Measurements from ENCODE around the gene EYA4. TPM values are rescaled to one million over a fixed set of nuclear protein-coding genes. Genes with fewer than 3 reads are reported as not detected.

EYA4 gene
- polyA plus RNA-seq, 4 donors, result 0.03 to 0.22 (median 0.22) TPM; not detected in 1

DNA sequence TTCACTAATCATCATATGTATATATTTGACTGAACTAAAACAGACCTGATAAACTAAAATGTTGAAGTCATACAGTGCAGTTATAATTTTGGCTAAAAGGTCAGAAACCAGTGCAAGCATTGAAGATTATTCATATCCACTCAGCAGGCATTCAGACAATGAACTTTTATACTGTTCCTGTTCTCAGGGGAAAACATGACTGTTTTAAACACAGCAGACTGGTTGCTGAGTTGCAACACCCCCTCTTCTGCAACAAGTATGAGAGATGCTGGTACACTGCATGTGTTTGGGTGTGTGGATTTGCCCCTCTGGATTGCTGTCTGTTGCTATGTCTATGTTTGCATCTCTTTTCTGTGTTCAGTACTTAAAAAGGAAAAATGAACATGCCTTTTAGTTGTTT lies 206.8 kb downstream of the EYA4 start:
- no peak for FAIRE-seq
- no peak for DNase-seq
- Histone ChIP-seq H3K4me3 (ENCODE audit: low read depth in 1 of 3, low read length in 3 of 3) (no peak overlapping the region), H3K4me1 (ENCODE audit: control insufficient read depth in 3 of 3, insufficient read depth in 2 of 3, low read depth in 1 of 3, low read length in 2 of 3) (no peaks in the 10 kb centered on the region), H3K36me3 (ENCODE audit: control insufficient read depth in 3 of 3, insufficient read depth in 2 of 3, low read depth in 1 of 3, low read length in 3 of 3) (no peaks in the 10 kb centered on the region), H3K27ac (ENCODE audit: low read depth in 1 of 3, low read length in 2 of 3) (no peak overlapping the region), H3K9me3 (ENCODE audit: control insufficient read depth in 2 of 2, insufficient read depth in 1 of 2, low read depth in 1 of 2, low read length in 1 of 2) (no peaks in the 10 kb centered on the region), H3K27me3 (ENCODE audit: control insufficient read depth in 3 of 3, insufficient read depth in 3 of 3, low read length in 3 of 3) (no peaks in the 10 kb centered on the region)

DNA sequence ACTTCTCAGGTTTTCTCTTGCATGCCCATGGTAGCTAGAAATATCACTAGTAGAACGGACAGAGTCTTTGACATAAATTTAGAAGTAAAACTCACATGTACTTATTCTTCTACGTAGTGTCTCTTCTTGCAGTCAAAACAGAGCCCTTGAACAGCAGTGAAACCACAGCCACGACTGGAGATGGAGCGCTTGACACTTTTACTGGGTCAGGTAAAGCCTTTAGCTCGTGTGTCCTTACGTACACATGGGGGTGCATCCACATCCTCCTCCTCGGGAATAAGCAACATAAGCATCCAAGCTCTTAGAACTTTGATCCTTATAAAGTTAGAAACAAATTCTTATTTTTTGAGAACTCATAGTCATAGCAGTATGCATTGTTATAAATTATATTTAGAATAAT lies 215.3 kb downstream of the EYA4 start:
- no peak overlapping the region for H3K4me3 ChIP-seq (ENCODE audit: low read depth in 1 of 3, low read length in 3 of 3)
- no peaks in the 10 kb centered on the region for H3K27me3 ChIP-seq (ENCODE audit: control insufficient read depth in 3 of 3, insufficient read depth in 3 of 3, low read length in 3 of 3)
- no peak overlapping the region for H3K27ac ChIP-seq (ENCODE audit: low read depth in 1 of 3, low read length in 2 of 3)
- no peaks in the 10 kb centered on the region for H3K4me1 ChIP-seq (ENCODE audit: control insufficient read depth in 3 of 3, insufficient read depth in 2 of 3, low read depth in 1 of 3, low read length in 2 of 3)
- no peaks in the 10 kb centered on the region for H3K9me3 ChIP-seq (ENCODE audit: control insufficient read depth in 2 of 2, insufficient read depth in 1 of 2, low read depth in 1 of 2, low read length in 1 of 2)
- FAIRE-seq (no peak), DNase-seq (no peak)
- WGBS, 3 donors, result 60 to 67% (median 66%) methylated on average over 7 of the region's 7 CpGs
- H3K36me3 ChIP-seq (ENCODE audit: control insufficient read depth in 3 of 3, insufficient read depth in 2 of 3, low read depth in 1 of 3, low read length in 3 of 3), result no peaks in the 10 kb centered on the region

DNA sequence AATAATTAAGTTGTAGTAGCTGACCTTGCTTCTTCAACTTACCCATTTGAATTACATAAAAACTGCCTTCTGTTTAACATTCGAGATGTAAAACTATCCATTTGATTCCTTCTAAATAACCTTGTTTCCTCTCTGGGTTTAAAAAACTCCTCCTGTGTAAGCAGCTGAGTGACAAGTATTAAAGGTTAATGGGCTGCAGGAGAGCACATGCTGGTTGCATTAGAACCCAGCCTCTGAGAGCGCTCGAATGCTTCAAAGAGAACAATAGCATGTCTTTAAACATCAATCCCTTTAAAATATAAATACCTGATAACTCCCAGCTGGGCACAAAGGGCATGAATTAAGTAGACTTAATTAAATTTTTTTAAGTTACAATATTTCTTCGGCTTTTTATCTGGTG lies 215.8 kb downstream of the EYA4 start:
- no peak for FAIRE-seq

GRCh38 chr6:133460101-133460500 lies 218.9 kb downstream of the EYA4 start:
- Histone ChIP-seq H3K9me3 (ENCODE audit: control insufficient read depth in 2 of 2, insufficient read depth in 1 of 2, low read depth in 1 of 2, low read length in 1 of 2) (no peaks in the 10 kb centered on the region), H3K4me3 (ENCODE audit: low read depth in 1 of 3, low read length in 3 of 3) (no peak overlapping the region), H3K27ac (ENCODE audit: low read depth in 1 of 3, low read length in 2 of 3) (no peak overlapping the region), H3K27me3 (ENCODE audit: control insufficient read depth in 3 of 3, insufficient read depth in 3 of 3, low read length in 3 of 3) (no peaks in the 10 kb centered on the region), H3K36me3 (ENCODE audit: control insufficient read depth in 3 of 3, insufficient read depth in 2 of 3, low read depth in 1 of 3, low read length in 3 of 3) (no peaks in the 10 kb centered on the region), H3K4me1 (ENCODE audit: control insufficient read depth in 3 of 3, insufficient read depth in 2 of 3, low read depth in 1 of 3, low read length in 2 of 3) (no peaks in the 10 kb centered on the region)
- 57 to 67% (median 64%) methylated on average over 2 of the region's 2 CpGs for WGBS, 3 donors
- DNase-seq (no peak), FAIRE-seq (no peak)

More for the DNA sequence above, 215.8 kb downstream of the EYA4 start:
- 63 to 73% (median 65%) methylated on average over 4 of the region's 4 CpGs for WGBS, 3 donors
- H3K27me3 ChIP-seq (ENCODE audit: control insufficient read depth in 3 of 3, insufficient read depth in 3 of 3, low read length in 3 of 3), result no peaks in the 10 kb centered on the region
- H3K4me1 ChIP-seq (ENCODE audit: control insufficient read depth in 3 of 3, insufficient read depth in 2 of 3, low read depth in 1 of 3, low read length in 2 of 3), result no peaks in the 10 kb centered on the region
- no peaks in the 10 kb centered on the region for H3K36me3 ChIP-seq (ENCODE audit: control insufficient read depth in 3 of 3, insufficient read depth in 2 of 3, low read depth in 1 of 3, low read length in 3 of 3)
- H3K27ac ChIP-seq (ENCODE audit: low read depth in 1 of 3, low read length in 2 of 3), result no peak overlapping the region
- no peaks in the 10 kb centered on the region for H3K9me3 ChIP-seq (ENCODE audit: control insufficient read depth in 2 of 2, insufficient read depth in 1 of 2, low read depth in 1 of 2, low read length in 1 of 2)
- H3K4me3 ChIP-seq (ENCODE audit: low read depth in 1 of 3, low read length in 3 of 3), result no peak overlapping the region
- no peak for DNase-seq

DNA sequence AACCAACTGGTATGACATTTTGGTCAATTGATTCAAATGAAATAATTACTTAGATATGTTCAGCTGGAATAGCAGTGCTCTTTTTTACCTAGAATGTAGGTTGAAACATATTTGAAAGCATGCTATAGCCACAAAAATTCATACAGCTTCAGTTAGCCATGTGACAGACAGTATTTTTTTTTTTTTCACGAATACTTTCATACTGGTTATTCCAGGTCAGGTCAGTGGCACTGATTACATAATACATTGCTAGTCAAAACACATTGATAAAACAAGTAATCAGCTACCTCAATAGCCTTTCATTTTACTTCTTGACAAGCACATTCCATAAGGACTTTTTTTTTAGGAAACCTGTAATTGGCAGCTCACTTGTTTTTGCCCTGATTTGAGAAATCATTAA lies 222.6 kb downstream of the EYA4 start:
- no peaks in the 10 kb centered on the region for H3K4me1 ChIP-seq (ENCODE audit: control insufficient read depth in 3 of 3, insufficient read depth in 2 of 3, low read depth in 1 of 3, low read length in 2 of 3)
- no peak overlapping the region for H3K27ac ChIP-seq (ENCODE audit: low read depth in 1 of 3, low read length in 2 of 3)
- no peak overlapping the region for H3K4me3 ChIP-seq (ENCODE audit: low read depth in 1 of 3, low read length in 3 of 3)
- DNase-seq (no peak), FAIRE-seq (no peak)
- no peaks in the 10 kb centered on the region for H3K27me3 ChIP-seq (ENCODE audit: control insufficient read depth in 3 of 3, insufficient read depth in 3 of 3, low read length in 3 of 3)
- H3K9me3 ChIP-seq (ENCODE audit: control insufficient read depth in 2 of 2, insufficient read depth in 1 of 2, low read depth in 1 of 2, low read length in 1 of 2), result no peaks in the 10 kb centered on the region
- whole genome bisulfite sequencing, 3 donors, result 19 to 59% (median 22%) methylated on average over 1 of the region's 1 CpG
- H3K36me3 ChIP-seq (ENCODE audit: control insufficient read depth in 3 of 3, insufficient read depth in 2 of 3, low read depth in 1 of 3, low read length in 3 of 3), result no peaks in the 10 kb centered on the region

DNA sequence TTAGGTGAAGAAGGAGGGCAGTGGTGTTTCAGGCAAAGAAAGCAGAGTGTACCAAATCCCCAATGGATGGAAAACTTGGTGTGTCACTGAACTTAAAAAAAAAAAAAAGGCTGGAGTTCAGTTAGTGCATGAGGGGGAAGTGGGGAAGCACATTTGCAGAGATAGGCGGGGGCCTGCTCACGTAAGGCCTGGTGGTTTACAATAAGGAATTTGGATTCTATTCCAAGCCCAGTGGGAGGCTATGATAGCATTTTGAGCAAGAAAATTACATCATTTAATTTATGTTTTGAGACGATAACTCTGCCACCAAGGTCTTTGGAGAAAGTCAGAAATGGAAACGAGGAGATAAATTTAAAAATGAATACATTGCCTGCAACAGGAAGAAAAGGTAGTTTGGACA lies 225.5 kb downstream of the EYA4 start:
- Histone ChIP-seq H3K9me3 (ENCODE audit: control insufficient read depth in 2 of 2, insufficient read depth in 1 of 2, low read depth in 1 of 2, low read length in 1 of 2) (no peaks in the 10 kb centered on the region), H3K27me3 (ENCODE audit: control insufficient read depth in 3 of 3, insufficient read depth in 3 of 3, low read length in 3 of 3) (no peaks in the 10 kb centered on the region), H3K36me3 (ENCODE audit: control insufficient read depth in 3 of 3, insufficient read depth in 2 of 3, low read depth in 1 of 3, low read length in 3 of 3) (no peaks in the 10 kb centered on the region), H3K4me3 (ENCODE audit: low read depth in 1 of 3, low read length in 3 of 3) (no peak overlapping the region), H3K27ac (ENCODE audit: low read depth in 1 of 3, low read length in 2 of 3) (no peak overlapping the region), H3K4me1 (ENCODE audit: control insufficient read depth in 3 of 3, insufficient read depth in 2 of 3, low read depth in 1 of 3, low read length in 2 of 3) (no peaks in the 10 kb centered on the region)
- WGBS, 3 donors, result 67 to 81% (median 77%) methylated on average over 4 of the region's 4 CpGs
- FAIRE-seq (no peak), DNase-seq (no peak)

DNA sequence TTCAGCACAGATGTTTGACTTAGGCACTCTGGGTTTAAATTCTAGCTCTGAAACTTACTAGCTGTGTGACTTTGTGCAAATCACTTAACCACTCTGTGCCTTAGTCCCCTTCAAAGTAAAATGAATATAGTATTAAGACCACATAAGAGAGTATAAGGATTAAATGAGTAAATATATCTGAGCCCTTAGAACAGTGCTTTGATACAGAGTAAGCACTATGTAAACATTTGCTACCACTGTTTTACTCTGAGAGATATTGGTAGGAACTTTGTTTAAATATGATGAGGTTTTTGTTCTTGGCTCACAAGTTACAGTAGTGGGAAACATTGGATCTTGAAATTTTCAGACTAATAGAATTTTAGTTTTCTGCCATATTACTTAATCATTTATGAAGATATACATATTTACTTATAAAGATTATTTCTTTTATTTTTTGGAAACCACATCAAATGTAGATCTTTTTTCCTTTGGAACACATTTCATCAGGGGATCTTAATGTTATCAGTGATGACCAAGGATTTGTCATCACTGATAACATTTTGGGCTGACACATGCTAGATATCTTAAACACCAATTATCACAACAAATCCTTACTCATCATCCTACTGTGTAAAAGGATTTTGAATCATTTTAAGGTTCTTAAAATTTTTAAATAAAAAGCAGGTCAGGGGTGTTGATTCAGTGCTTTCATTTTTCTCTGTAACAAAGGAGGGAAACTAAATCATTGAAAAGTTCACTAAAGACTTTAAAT lies 226.2 kb downstream of the EYA4 start:
- H3K27ac ChIP-seq (ENCODE audit: low read depth in 1 of 3, low read length in 2 of 3), result no peak overlapping the region
- H3K4me1 ChIP-seq (ENCODE audit: control insufficient read depth in 3 of 3, insufficient read depth in 2 of 3, low read depth in 1 of 3, low read length in 2 of 3), result no peaks in the 10 kb centered on the region
- FAIRE-seq, result no peak
- DNase-seq, result no peak
- no peaks in the 10 kb centered on the region for H3K36me3 ChIP-seq (ENCODE audit: control insufficient read depth in 3 of 3, insufficient read depth in 2 of 3, low read depth in 1 of 3, low read length in 3 of 3)
- no peak overlapping the region for H3K4me3 ChIP-seq (ENCODE audit: low read depth in 1 of 3, low read length in 3 of 3)
- no peaks in the 10 kb centered on the region for H3K27me3 ChIP-seq (ENCODE audit: control insufficient read depth in 3 of 3, insufficient read depth in 3 of 3, low read length in 3 of 3)
- no peaks in the 10 kb centered on the region for H3K9me3 ChIP-seq (ENCODE audit: control insufficient read depth in 2 of 2, insufficient read depth in 1 of 2, low read depth in 1 of 2, low read length in 1 of 2)

- FAIRE-seq (no peak), DNase-seq (no peak)
- Histone ChIP-seq H3K4me3 (ENCODE audit: low read depth in 1 of 3, low read length in 3 of 3) (no peak overlapping the region), H3K27me3 (ENCODE audit: control insufficient read depth in 3 of 3, insufficient read depth in 3 of 3, low read length in 3 of 3) (no peaks in the 10 kb centered on the region), H3K36me3 (ENCODE audit: control insufficient read depth in 3 of 3, insufficient read depth in 2 of 3, low read depth in 1 of 3, low read length in 3 of 3) (no peaks in the 10 kb centered on the region), H3K4me1 (ENCODE audit: control insufficient read depth in 3 of 3, insufficient read depth in 2 of 3, low read depth in 1 of 3, low read length in 2 of 3) (no peaks in the 10 kb centered on the region), H3K27ac (ENCODE audit: low read depth in 1 of 3, low read length in 2 of 3) (no peak overlapping the region), H3K9me3 (ENCODE audit: control insufficient read depth in 2 of 2, insufficient read depth in 1 of 2, low read depth in 1 of 2, low read length in 1 of 2) (no peaks in the 10 kb centered on the region)
- 58 to 76% (median 74%) methylated on average over 2 of the region's 2 CpGs for WGBS, 3 donors
These were observed 226.8 kb downstream of the EYA4 start for GRCh38 chr6:133467982-133468380.

DNA sequence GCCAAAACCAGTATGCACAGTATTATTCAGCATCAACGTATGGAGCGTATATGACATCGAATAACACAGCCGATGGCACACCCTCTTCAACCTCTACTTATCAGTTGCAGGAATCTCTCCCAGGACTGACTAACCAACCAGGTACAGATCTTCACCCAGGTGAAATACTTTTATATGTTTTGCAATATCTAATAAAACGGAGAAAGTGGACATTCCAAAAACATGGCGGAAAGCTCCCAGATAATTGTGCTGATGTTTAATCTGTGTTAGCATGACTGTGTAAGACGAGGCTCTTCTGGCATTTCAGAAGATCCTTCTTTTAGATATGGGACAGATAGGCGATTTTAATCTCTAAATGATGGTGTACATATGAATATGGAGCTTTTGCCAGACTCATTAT lies 227.4 kb downstream of the EYA4 start:
- no peaks in the 10 kb centered on the region for H3K27me3 ChIP-seq (ENCODE audit: control insufficient read depth in 3 of 3, insufficient read depth in 3 of 3, low read length in 3 of 3)
- DNase-seq (no peak), FAIRE-seq (no peak)
- no peaks in the 10 kb centered on the region for H3K4me1 ChIP-seq (ENCODE audit: control insufficient read depth in 3 of 3, insufficient read depth in 2 of 3, low read depth in 1 of 3, low read length in 2 of 3)
- 83 to 93% (median 85%) methylated on average over 8 of the region's 8 CpGs for WGBS, 3 donors
- no peak overlapping the region for H3K27ac ChIP-seq (ENCODE audit: low read depth in 1 of 3, low read length in 2 of 3)
- no peaks in the 10 kb centered on the region for H3K36me3 ChIP-seq (ENCODE audit: control insufficient read depth in 3 of 3, insufficient read depth in 2 of 3, low read depth in 1 of 3, low read length in 3 of 3)
- no peaks in the 10 kb centered on the region for H3K9me3 ChIP-seq (ENCODE audit: control insufficient read depth in 2 of 2, insufficient read depth in 1 of 2, low read depth in 1 of 2, low read length in 1 of 2)
- H3K4me3 ChIP-seq (ENCODE audit: low read depth in 1 of 3, low read length in 3 of 3), result no peak overlapping the region

All from small intestine (tissue), 7 donors.